HT-29 (cell line): ENCODE measurements around the gene CIZ1. TPM values are rescaled to one million over a fixed set of nuclear protein-coding genes. Genes with fewer than 3 reads are reported as not detected.
"Not testable (repeated sequence)": the region's sequence is repeated elsewhere in the genome, so short reads cannot be mapped to it uniquely, and the experiment has no call there.

Experiments used
- DNase-seq: peaks from one replicate; pipeline ENCODE4 v3.0.0-alpha.2; 2015; ENCODE audit warnings: low spot score
- total RNA-seq: library from RNA; depleted of rRNA; stranded (reverse); fragments of >200 nt; shearing (Covaris generic); gene quantifications from 2 replicates; pipeline ENCODE4 v1.2.3, GENCODE V29; 2014; rRNA removed

CIZ1 gene, protein sequence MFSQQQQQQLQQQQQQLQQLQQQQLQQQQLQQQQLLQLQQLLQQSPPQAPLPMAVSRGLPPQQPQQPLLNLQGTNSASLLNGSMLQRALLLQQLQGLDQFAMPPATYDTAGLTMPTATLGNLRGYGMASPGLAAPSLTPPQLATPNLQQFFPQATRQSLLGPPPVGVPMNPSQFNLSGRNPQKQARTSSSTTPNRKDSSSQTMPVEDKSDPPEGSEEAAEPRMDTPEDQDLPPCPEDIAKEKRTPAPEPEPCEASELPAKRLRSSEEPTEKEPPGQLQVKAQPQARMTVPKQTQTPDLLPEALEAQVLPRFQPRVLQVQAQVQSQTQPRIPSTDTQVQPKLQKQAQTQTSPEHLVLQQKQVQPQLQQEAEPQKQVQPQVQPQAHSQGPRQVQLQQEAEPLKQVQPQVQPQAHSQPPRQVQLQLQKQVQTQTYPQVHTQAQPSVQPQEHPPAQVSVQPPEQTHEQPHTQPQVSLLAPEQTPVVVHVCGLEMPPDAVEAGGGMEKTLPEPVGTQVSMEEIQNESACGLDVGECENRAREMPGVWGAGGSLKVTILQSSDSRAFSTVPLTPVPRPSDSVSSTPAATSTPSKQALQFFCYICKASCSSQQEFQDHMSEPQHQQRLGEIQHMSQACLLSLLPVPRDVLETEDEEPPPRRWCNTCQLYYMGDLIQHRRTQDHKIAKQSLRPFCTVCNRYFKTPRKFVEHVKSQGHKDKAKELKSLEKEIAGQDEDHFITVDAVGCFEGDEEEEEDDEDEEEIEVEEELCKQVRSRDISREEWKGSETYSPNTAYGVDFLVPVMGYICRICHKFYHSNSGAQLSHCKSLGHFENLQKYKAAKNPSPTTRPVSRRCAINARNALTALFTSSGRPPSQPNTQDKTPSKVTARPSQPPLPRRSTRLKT
- total RNA-seq, result 99.1 and 99.9 TPM in 2 replicates

DNA sequence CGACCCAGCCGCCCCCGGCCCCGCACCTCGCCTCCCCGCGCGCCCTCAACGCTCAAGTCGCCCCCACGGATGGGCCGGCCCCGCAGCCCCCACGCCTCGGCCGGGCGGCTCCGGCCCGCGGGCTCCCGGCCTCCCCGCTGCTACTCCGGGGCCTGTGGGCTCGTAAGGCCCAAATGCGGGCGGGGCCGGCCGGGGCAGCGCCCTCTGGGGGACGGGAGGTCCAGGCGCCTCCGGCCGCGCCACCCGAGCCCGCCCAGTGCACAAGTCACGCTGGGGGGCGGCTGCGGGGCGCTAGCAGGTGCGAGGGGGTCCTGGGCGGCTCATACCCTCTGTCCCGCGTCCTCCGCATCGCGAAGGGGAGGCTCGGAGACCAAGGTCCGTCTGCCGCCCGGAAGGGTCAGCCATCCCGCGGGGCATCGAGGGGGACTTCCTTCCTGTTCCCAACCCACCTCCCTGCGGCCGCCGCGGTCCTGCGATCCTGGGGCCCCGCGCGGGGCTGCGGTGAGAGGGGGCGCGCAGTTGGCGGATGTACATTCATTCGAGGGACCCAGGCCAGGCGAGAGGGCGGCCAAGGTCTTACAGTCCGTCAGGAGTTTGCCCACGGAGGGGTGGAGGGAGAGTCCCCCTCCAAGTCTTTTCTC lies at the start of gene CIZ1:
Gene CIZ1, minus strand, starts transcription at position 167 of the 641 bp plus-strand sequence. CDS start 715 bp downstream, outside the sequence.
- peak; percentile 78 for DNase-seq

- no peak for DNase-seq
These were observed 42.5 kb upstream of the CIZ1 start for GRCh38 chr9:128233817-128234406.

- no peak for DNase-seq
These were observed 41.4 kb upstream of the CIZ1 start for GRCh38 chr9:128232528-128233428.

DNA sequence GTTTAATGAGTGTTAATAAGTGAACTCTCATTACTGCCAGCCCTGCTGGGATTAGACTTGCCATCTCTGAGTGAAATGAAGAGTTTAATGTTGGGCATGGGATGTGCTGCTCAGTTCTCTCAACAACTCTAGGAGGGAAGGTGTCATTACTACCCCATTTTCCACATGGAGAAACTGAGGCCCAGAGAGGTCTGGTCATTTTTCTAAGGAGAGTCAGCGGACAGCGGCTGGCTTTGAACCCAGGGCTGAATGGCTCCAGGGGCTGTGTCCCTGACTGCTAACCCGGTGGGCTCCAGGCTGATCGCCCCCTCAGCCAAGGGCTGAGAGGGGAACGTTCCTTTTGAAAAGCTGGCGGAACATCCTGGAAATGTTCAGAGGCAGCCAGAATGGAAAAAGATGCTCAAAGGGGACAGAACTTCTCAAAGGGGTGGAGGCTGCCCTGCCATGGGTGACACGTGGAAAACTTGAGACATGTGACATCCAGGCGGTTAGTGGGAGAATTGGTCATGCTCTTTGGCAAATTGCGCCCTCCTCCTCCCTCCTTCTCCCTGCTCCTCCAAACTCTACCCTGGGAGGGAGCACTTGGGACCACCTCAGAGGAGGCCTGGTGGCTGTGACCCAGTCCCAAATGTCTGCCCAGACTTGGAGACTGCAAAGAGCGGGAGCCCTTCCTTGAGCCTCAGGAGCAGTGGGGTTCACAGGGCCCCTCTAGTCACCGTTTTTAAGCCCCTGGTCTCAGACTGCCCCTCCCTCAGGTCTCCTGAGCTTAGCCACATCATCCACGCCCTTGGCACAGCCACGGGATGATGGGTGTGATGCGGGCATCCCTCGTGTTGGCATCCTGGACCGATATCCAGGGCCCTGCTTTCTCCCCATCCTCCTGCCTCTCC lies 40.5 kb upstream of the CIZ1 start:
- DNase-seq, result no peak

DNA sequence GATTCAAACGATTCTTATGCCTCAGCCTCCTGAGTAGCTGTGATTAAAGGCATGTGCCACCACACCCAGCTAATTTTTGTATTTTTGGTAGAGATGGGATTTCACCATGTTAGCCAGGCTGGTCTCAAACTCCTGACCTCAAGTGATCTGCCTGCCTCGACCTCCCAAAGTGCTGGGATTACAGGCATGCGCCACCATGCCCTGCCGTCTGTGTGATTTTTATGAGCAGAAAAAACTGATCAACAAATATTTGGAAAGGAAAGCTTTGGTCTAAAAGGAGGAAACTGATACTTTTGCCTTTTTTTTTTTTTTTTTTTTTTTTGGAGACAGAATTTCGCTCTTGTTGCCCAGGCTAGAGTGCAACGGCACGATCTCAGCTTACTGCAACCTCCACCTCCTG lies 39.5 kb upstream of the CIZ1 start:
- not testable (repeated sequence) for DNase-seq

GRCh38 chr9:128226412-128226801 lies 35.0 kb upstream of the CIZ1 start:
- no peak for DNase-seq

DNA sequence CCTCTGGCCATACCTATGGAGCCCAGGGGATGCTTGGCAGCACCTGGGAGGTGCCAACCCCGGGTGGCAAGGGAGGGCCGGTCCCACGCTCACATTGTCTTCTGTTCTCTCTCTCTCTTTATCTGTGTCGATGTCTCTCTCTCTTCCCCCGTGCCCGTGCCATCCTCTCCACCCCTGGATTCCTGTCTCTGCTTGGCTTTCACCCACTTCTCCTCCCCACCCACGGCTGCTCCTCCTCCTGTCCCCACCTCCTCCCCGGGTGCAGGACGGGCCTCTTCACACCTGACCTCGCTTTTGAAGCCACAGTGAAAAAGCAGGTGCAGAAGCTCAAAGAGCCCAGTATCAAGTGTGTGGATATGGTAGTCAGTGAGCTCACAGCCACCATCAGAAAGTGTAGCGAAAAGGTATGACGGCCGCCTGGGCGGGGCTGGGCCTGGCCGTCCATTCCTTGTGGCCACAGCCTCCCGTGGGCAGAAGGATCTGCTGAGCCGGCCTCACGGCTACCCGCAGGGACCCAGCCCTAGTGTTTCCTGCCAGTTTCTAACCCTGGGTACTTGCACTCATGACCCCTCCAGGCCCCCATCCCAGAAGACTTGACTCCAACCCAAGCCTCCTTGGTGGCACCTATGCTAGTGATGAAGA lies 34.5 kb upstream of the CIZ1 start:
- no peak for DNase-seq

- no peak for DNase-seq
These were observed 33.5 kb upstream of the CIZ1 start for GRCh38 chr9:128224877-128225276.

- DNase-seq, result no peak
These were observed 31.7 kb upstream of the CIZ1 start for GRCh38 chr9:128222880-128223670.

DNA sequence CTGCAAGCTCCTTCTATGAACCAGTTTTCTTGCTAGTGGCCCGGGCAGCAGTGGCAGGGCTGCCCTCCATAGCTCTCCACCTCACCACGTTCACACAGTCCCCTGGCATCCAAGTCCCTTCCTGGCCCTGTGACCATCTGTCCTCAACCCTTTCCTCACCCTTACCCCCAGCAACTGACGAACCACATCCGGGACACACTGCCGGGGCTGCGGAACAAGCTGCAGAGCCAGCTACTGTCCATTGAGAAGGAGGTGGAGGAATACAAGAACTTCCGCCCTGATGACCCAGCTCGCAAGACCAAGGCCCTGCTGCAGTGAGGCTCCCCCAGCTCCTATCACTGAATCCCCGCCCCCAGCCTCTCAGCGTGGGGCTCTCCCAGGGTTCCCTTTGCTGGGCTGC lies 30.7 kb upstream of the CIZ1 start:
- no peak for DNase-seq

DNA sequence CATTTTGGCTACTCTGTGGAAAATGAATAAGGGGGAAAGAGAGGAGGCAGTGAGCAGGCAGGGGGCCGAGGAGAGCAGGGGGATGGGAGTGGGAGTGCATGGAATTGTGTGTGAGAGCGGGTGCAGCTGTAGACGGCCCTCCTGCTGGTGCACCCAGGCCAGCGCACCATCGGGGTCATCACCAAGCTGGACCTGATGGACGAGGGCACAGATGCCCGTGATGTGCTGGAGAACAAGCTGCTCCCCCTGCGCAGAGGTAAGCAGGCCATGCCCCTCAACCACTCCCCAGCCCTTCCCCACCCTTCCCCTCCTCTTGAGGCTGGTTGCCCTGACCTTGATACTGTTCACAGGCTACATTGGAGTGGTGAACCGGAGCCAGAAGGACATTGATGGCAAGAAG lies 28.5 kb upstream of the CIZ1 start:
- no peak for DNase-seq

DNA sequence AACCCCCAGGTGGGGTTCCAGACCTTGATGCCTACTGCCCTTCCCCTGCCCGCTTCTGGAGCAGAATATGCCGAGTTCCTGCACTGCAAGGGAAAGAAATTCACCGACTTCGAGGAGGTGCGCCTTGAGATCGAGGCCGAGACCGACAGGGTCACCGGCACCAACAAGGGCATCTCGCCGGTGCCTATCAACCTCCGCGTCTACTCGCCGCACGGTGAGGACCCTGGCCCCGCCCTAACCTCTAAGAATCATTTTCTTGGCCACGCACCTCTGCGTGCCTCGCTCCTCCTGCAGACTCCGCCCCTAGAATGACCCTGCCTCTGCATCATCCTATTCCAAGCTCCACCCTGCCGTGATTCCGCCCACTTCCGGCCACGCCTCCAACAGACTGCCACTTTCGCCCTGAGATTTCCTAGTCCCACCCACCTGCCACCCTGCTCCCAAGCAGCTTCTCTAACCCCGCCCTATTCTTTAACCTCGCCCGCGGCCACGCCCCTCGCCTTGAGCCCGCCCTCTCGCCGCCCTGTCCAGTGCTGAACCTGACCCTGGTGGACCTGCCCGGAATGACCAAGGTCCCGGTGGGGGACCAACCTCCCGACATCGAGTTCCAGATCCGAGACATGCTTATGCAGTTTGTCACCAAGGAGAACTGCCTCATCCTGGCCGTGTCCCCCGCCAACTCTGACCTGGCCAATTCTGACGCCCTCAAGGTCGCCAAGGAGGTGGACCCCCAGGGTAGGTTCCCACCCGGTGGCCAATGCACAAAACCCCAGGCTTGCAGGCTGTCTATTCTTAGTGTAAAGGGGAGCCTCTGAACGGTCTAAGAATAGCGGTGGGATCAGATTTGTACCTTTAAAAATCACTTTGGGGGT lies 27.4 kb upstream of the CIZ1 start:
- peak; percentile 99 for DNase-seq

DNA sequence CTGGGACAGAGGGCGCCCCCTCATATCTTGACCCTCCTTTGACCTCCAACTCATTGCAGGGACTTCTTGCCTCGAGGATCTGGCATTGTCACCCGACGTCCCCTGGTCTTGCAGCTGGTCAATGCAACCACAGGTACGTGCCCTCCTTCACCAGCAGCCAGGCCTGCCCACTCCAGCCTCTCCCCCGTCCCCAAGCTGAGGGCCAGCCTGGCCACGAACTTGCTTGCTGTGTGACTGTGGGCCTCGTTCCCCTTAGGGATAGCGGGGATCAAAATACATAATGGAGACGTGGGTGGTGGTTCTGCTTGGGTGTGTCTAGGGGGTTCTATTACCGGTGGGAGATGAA lies 26.8 kb upstream of the CIZ1 start:
- DNase-seq, result no peak

DNA sequence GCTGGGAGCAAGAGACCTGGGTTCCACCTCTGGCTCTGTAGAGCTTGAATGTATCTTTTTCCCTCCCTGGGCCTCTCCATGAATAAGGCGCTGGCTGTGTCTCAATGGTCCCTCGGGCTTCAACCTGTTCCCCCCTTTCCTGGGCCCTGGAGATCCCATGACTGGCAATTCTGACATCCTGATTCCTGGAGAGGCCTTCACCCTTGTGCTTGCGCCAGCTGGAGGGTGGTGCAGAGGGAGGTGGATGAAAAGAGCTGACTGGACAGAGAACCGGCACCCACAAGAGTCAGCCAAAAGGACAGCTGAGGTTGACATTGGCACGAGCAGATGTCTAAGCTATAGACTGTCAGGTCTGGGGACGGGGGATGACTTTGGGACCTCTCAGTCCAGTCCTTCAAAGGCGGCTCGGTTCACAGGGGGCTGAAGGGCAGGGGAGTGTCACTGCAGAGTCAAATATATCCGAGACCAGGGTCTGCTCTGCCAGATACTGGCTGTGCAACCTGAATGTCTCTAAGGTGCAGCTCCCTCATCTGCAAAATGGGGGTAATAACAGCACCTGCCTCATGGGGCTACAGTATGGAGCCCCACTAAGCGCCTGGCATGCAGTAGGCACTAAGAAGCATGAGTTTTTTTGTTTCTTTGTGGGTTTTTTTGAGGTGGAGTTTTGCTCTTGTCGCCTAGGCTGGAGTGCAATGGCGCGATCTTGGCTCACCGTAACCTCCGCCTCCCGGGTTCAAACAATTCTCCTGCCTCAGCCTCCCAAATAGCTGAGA lies 25.6 kb upstream of the CIZ1 start:
- DNase-seq, result no peak

DNA sequence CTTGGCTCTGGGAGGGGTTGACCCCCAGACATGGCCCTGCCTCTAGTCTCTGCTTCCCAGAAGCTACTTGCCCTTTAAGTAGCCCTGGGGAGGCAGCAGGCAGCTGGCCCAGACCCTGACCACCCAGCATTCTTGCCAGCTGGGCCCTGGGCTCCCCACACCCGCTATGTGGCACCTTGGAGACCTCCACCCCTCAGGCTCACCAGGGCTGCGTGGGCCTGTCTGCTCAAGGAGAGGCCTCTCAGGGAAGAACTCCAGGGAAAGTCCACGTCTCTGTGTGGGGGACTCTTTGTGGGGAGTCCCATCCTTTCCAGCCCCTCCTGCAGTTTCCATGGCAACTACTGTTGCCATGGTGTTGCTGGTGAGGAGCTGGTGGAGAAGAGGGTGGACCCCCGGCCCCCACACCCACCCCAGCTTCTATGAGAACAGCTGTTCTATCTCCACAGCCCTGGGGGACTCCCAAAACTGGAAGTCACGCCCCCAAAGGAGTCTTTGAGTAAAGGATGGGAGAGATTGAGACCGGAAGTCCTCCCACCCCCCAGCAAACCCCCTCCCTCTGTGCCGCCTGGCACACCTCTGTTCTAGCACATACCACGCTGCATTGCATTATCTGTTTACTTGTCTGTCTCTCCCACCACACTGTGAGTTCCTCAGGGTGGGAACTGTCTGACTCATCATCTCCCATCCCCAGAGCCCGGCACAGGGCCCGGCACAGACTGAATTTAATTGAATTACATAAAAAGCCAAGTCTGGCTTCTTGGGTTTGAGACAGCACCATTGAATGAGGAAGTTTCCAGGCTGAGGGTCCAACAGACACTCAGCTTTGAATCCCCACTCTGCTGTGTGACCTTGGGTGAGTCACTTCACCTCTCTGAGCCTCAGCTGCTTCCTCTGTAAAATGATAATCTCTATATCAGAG lies 24.4 kb upstream of the CIZ1 start:
- no peak for DNase-seq
